ENCODE data around the gene TLCD2.
"Not testable (repeated sequence)": the region's sequence is repeated elsewhere in the genome, so short reads cannot be mapped to it uniquely, and the experiment has no call there.

TLCD2 gene, protein sequence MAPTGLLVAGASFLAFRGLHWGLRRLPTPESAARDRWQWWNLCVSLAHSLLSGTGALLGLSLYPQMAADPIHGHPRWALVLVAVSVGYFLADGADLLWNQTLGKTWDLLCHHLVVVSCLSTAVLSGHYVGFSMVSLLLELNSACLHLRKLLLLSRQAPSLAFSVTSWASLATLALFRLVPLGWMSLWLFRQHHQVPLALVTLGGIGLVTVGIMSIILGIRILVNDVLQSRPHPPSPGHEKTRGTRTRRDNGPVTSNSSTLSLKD

GRCh38 chr17:1709971-1710806 is at the start of gene TLCD2:
TLCD2 (minus strand) TSS chr17:1710377; CDS start chr17:1710242, 135 bp downstream.
- no peak for DNase-seq
- in situ Hi-C loops (cut with MboI; ENCODE audit: low pct_unique_long_range_greater_than_20kb, low sequenced_read_pairs) = no loop called here

GRCh38 chr17:1759529-1759928 is 49.4 kb upstream of the TLCD2 start:
- in situ Hi-C loops (cut with MboI; ENCODE audit: low pct_unique_long_range_greater_than_20kb, low sequenced_read_pairs) = no loop called here

GRCh38 chr17:1758807-1759206 is 48.6 kb upstream of the TLCD2 start:
- DNase-seq = peak; percentile 54
- in situ Hi-C loops (cut with MboI; ENCODE audit: low pct_unique_long_range_greater_than_20kb, low sequenced_read_pairs) = no loop called here

More at GRCh38 chr17:1759529-1759928, 49.4 kb upstream of the TLCD2 start:
- no peak for DNase-seq

GRCh38 chr17:1755827-1756262 is 45.7 kb upstream of the TLCD2 start:
- in situ Hi-C loops (cut with MboI; ENCODE audit: low pct_unique_long_range_greater_than_20kb, low sequenced_read_pairs) = no loop called here

GRCh38 chr17:1755252-1755826 is 45.2 kb upstream of the TLCD2 start:
- DNase-seq = no peak
- in situ Hi-C loops (cut with MboI; ENCODE audit: low pct_unique_long_range_greater_than_20kb, low sequenced_read_pairs) = no loop called here

More at GRCh38 chr17:1755827-1756262, 45.7 kb upstream of the TLCD2 start:
- no peak for DNase-seq

GRCh38 chr17:1754430-1755112 is 44.4 kb upstream of the TLCD2 start:
- DNase-seq = no peak
- in situ Hi-C loops (cut with MboI; ENCODE audit: low pct_unique_long_range_greater_than_20kb, low sequenced_read_pairs) = no loop called here

DNA sequence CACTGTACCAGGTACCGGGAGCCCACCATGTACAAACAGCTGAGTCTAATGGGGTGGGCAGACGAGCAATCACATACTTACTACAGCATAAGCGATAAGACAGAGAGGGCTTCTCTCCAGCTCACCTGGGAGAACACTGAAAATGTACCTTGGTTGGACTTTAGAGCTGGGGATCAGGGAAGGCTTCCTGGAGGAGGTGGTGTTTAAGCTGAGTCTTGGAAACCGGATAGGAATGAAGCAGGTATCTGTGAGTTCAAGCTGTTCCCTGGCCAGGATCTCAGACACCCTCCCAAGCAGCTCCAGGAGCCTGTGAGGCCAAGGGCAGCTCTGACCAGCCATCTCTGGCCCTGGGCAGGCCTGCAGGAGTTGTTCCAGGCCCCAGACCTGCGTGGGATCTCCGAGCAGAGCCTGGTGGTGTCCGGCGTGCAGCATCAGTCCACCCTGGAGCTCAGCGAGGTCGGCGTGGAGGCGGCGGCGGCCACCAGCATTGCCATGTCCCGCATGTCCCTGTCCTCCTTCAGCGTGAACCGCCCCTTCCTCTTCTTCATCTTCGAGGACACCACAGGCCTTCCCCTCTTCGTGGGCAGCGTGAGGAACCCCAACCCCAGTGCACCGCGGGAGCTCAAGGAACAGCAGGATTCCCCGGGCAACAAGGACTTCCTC is 43.7 kb upstream of the TLCD2 start:
- in situ Hi-C loops (cut with MboI; ENCODE audit: low pct_unique_long_range_greater_than_20kb, low sequenced_read_pairs) = no loop called here
- no peak for DNase-seq

DNA sequence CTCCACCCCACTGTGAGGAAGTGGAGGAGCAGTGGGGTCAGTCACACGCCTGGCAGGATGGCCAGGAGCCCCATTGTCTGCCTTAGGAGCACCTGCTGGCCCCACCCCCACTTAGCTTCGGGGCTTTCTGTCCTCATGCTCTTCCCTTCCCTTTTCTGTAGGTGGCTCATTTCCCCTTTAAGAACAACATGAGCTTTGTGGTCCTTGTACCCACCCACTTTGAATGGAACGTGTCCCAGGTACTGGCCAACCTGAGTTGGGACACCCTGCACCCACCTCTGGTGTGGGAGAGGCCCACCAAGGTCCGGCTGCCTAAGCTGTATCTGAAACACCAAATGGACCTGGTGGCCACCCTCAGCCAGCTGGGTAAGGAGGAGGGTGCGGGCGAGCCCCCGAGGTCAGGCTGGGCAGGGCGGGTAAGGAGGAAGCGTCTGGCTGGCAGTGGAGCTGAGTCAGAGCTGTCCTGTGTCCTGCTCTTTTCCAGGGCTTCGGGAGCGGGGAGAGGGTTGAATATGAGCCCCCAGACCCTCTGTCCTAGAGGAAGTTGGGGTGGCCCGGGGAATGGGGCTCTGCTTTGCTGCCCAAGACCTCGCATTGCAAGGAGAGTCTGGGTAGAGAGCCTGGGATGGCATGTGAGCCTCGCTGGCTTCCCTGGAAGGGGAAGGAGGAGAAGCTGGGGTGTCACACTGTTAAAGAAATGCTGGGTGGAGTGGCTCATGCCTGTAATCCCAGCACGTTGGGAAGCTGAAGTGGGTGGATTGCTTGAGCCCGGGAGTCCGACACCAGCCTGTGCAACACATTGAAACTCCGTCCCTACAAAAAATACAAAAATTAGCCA is 42.5 kb upstream of the TLCD2 start:
- peak; percentile 78 for DNase-seq
- in situ Hi-C loops (cut with MboI; ENCODE audit: low pct_unique_long_range_greater_than_20kb, low sequenced_read_pairs) = no loop called here

GRCh38 chr17:1750628-1751027 is 40.5 kb upstream of the TLCD2 start:
- no peak for DNase-seq
- in situ Hi-C loops (cut with MboI; ENCODE audit: low pct_unique_long_range_greater_than_20kb, low sequenced_read_pairs) = no loop called here

DNA sequence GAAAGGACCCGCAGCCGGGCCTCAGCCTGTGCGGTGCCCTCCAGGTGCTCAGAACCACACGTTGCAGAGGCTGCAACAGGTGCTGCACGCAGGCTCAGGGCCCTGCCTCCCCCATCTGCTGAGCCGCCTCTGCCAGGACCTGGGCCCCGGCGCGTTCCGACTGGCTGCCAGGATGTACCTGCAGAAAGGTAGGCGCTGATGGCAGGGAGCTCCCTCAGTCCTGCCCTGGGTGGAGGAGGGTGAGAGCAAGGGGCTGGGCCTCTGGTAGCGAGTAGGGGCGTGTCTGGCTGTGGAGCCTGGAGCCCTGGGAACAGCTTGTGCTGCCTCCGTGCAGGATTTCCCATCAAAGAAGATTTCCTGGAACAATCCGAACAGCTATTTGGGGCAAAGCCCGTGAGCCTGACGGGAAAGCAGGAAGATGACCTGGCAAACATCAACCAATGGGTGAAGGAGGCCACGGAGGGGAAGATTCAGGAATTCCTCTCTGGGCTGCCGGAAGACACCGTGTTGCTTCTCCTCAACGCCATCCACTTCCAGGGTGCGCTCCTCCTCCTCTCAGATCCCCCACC is 36.9 kb upstream of the TLCD2 start:
- DNase-seq = no peak
- in situ Hi-C loops (cut with MboI; ENCODE audit: low pct_unique_long_range_greater_than_20kb, low sequenced_read_pairs) = no loop called here

DNA sequence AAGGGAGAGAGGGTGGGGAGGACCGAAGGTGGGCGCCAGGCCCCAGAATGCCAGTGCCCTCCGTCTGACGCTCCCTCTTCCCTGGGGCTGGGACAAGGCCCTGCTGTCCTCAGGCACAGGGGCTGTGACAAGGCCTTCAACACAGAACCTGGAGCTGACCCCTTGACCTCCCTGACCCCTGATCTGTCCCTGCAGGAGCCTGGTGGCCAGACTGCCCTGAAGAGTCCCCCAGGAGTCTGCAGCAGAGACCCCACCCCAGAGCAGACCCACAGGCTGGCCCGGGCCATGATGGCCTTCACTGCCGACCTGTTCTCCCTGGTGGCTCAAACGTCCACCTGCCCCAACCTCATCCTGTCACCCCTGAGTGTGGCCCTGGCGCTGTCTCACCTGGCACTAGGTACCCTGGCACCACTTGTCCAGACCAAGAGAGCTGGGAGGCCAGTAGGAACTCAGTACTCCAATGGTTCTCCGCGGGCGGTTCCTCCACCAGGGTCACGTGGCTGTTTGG is 35.4 kb upstream of the TLCD2 start:
- in situ Hi-C loops (cut with MboI; ENCODE audit: low pct_unique_long_range_greater_than_20kb, low sequenced_read_pairs) = no loop called here
- no peak for DNase-seq

DNA sequence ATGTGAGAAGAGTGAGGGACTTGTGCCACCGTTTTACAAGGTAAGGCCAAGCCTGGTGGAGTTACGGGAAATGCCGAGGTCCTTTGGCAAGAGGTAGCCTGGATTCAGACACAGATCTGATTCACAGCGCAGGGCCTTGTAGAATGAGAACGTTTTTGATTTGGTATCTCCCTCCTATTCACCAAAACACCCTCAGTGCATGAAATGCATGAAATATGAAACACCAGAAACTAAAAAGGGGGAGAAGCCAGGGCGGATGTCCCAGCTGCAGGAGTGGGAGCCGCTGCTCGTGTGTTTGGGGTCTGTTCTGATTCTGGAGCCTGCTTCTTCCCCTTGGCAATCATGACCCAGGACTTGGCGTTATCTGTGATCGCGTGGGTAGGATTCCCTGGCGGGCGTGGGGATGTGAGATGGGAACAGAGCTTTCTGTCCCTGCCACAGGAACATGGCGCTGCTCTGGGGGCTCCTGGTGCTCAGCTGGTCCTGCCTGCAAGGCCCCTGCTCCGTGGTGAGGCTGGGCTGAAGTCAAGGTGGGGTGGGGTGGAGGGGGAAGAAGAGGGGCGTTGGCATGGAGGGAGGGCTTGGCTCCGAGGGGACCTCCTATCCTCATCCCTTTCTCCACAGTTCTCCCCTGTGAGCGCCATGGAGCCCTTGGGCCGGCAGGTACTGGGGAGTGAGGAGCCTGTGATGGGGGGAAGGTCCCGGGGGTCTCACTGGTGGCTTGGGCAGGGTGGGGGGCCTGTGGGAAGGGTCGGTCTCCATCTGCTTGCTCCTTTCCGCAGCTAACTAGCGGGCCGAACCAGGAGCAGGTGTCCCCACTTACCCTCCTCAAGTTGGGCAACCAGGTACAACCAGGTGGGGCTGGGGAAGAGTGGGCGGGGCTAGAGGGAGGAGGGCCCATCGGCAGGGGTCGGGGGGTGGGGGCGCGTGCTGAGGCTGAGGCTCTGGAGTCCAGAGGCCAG is 34.7 kb upstream of the TLCD2 start:
- no peak for DNase-seq
- in situ Hi-C loops (cut with MboI; ENCODE audit: low pct_unique_long_range_greater_than_20kb, low sequenced_read_pairs) = no loop called here

DNA sequence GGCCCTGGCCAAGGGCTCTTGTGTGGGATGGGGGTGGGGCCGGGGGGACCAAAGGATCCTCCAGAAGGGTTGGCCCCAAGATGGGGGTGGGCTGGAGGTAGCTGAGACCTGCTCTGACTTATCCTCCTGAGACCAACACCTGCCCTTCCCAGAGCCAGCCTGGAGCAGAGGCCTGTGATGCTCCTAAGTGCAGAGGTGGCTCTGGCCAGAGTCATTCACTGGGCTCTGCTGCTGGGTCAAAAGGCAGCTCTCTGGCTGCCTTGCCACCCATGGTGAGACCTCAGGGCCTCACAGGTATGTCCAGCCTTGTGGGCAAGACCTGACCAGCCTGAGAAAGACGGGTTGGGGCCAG is 32.9 kb upstream of the TLCD2 start:
- DNase-seq = no peak
- in situ Hi-C loops (cut with MboI; ENCODE audit: low pct_unique_long_range_greater_than_20kb, low sequenced_read_pairs) = no loop called here

- in situ Hi-C loops (cut with MboI; ENCODE audit: low pct_unique_long_range_greater_than_20kb, low sequenced_read_pairs) = no loop called here
- DNase-seq = no peak
Measured at GRCh38 chr17:1742371-1743087, 32.4 kb upstream of the TLCD2 start, which contains the start of gene SERPINF2. SERPINF2 (plus strand) TSS chr17:1742871; CDS start chr17:1744996, 2,125 bp downstream.

DNA sequence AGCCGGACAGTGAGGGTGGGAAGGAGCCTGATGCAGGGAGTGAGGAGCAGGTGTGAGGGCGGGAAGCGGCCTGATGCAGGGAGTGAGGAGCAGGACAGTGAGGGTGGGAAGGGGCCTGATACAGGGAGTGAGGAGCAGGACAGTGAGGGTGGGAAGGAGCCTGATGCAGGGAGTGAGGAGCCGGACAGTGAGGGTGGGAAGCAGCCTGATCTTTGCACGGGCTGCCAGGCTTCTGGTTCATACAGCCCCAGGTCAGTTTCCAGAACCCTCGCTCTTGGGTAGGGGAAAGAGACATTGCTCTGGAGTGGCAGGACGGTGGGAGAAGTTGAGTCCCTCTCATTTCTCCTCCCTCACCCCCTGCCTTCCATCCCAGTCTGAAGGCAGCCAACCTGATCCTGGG is 31.7 kb upstream of the TLCD2 start:
- in situ Hi-C loops (cut with MboI; ENCODE audit: low pct_unique_long_range_greater_than_20kb, low sequenced_read_pairs); DNase-seq: not testable (repeated sequence)
